Right cardiac atrium (tissue), 5 donors: Measurements from ENCODE around the gene EPHB1. TPM values are rescaled to one million over a fixed set of nuclear protein-coding genes. Genes with fewer than 3 reads are reported as not detected.
A peak's percentile ranks its signal among the peaks of the same experiment; 100 is the strongest.
"Not testable (repeated sequence)": the region's sequence is repeated elsewhere in the genome, so short reads cannot be mapped to it uniquely, and the experiment has no call there.

Experiments used
- ATAC-seq, 2 donors: fragments of 200-7000 bp; cut with Tn5 transposase; one replicate each; pipeline versions ENCODE4 v1.8.0 to v1.9.1; 2020; ENCODE audit warnings: moderate library complexity in 2 of 2, mild to moderate bottlenecking in 1 of 2
- DNase-seq, 3 donors: peaks; one replicate each; pipeline ENCODE4 v3.0.0-alpha.2; 2020
- H3K27ac ChIP-seq: one replicate; pipeline ENCODE4 v1.5.1; 2013; ENCODE audit warnings: mild to moderate bottlenecking, low read length, control low read depth, moderate library complexity
- H3K27me3 ChIP-seq: one replicate; pipeline ENCODE4 v1.6.1; 2013; ENCODE audit not compliant: control insufficient read depth, insufficient read depth
- H3K4me1 ChIP-seq: one replicate; pipeline ENCODE4 v1.6.1; 2013; ENCODE audit warnings: low read length; ENCODE audit not compliant: control insufficient read depth, insufficient read depth
- H3K4me3 ChIP-seq: one replicate; pipeline ENCODE4 v1.5.1; 2013; ENCODE audit warnings: low read length, control low read depth
- H3K9me3 ChIP-seq: one replicate; pipeline ENCODE4 v1.6.1; 2013; ENCODE audit warnings: low read length; ENCODE audit not compliant: control insufficient read depth
- WGBS: extraction: QIAGEN DNeasy Blood & Tissue Kit; methylation state at CpG from one replicate; pipeline ENCODE4 v1.1.7; 2013; 5-methylcytosine and 5-hydroxymethylcytosine counted together
- intact Hi-C, 4 donors: fragments of 100-400 bp; cut with DNase I; formaldehyde crosslinking; loops; one replicate each; pipeline versions ENCODE4 v1.11.0 to v1.14.0; 2022 to 2023
- polyA plus RNA-seq: library from polyadenylated mRNA; stranded (reverse); fragments of 200-250 nt; gene quantifications from one replicate; pipeline ENCODE4 v1.2.3, GENCODE V29; 2013
- total RNA-seq, 4 donors: library from RNA; stranded (reverse); fragmentation: NEBNext Ultra II Directional; extraction: Animal tissue kit (Norgen Biotek cat#: 25700); gene quantifications; one replicate each; pipeline ENCODE4 v1.2.1, GENCODE V29; 2021
- donor health status: healthy with polysubstance abuse.
- donor health status: DM: no; HTN: yes; CAD: no.
- donor health status: DM: no; HTN: no; CAD: no.
- donor health status: DM: no; HTN: yes; CAD: no; lungs with severe emphysema.
- donor health status: DM: yes; HTN: yes; CAD: no.

The EPHB1 gene
- total and polyA plus RNA-seq, 5 donors = 0.23 to 1.6 (median 1.1) TPM

GRCh38 chr3:134985864-134986715, 191.0 kb downstream of the EPHB1 start:
- Histone ChIP-seq H3K27ac (no peak overlapping the region), H3K27me3 (no peaks in the 10 kb centered on the region), H3K9me3 (no peaks in the 10 kb centered on the region), H3K4me3 (no peak overlapping the region), H3K4me1 (no peaks in the 10 kb centered on the region)
- WGBS = 70% methylated on average over 6 of the region's 6 CpGs
- no peak for DNase-seq
- ATAC-seq = peak in 1 of 2 donors; percentile 47
- intact Hi-C loops = no loop called here

GRCh38 chr3:134988666-134989065, 193.6 kb downstream of the EPHB1 start:
- WGBS = 76% methylated on average over 2 of the region's 2 CpGs
- intact Hi-C loops = no loop called here
- no peak for ATAC-seq

GRCh38 chr3:134991003-134991402, 195.9 kb downstream of the EPHB1 start:
- no peaks in the 10 kb centered on the region for H3K4me1 ChIP-seq
- ATAC-seq = no peak
- intact Hi-C loops = no loop called here

More at GRCh38 chr3:134988666-134989065, 193.6 kb downstream of the EPHB1 start:
- Histone ChIP-seq H3K4me1 (no peaks in the 10 kb centered on the region), H3K27me3 (no peaks in the 10 kb centered on the region), H3K27ac (no peak overlapping the region), H3K4me3 (no peak overlapping the region), H3K9me3 (no peaks in the 10 kb centered on the region)
- no peak for DNase-seq

GRCh38 chr3:134991472-134992010, 196.5 kb downstream of the EPHB1 start:
- Histone ChIP-seq H3K9me3 (no peaks in the 10 kb centered on the region), H3K27ac (no peak overlapping the region), H3K4me3 (no peak overlapping the region), H3K27me3 (peaks cover 2% of the 10 kb centered on the region), H3K4me1 (no peaks in the 10 kb centered on the region)
- no peak for DNase-seq
- no peak for ATAC-seq
- intact Hi-C loops = no loop called here
- 71% methylated on average over 2 of the region's 2 CpGs for WGBS

More at GRCh38 chr3:134991003-134991402, 195.9 kb downstream of the EPHB1 start:
- Histone ChIP-seq H3K9me3 (no peaks in the 10 kb centered on the region), H3K27ac (no peak overlapping the region), H3K27me3 (no peaks in the 10 kb centered on the region), H3K4me3 (no peak overlapping the region)
- WGBS = 61% methylated on average over 4 of the region's 4 CpGs
- no peak for DNase-seq

GRCh38 chr3:134992180-134992579, 197.1 kb downstream of the EPHB1 start:
- H3K4me1 ChIP-seq = no peaks in the 10 kb centered on the region
- no peak overlapping the region for H3K27ac ChIP-seq
- DNase-seq (no peak), ATAC-seq (peak in 1 of 2 donors; percentile 22)
- peaks cover 2% of the 10 kb centered on the region for H3K27me3 ChIP-seq
- 86% methylated on average over 7 of the region's 7 CpGs for WGBS
- H3K9me3 ChIP-seq = no peaks in the 10 kb centered on the region
- intact Hi-C loops = no loop called here
- no peak overlapping the region for H3K4me3 ChIP-seq

- Histone ChIP-seq H3K4me1 (no peaks in the 10 kb centered on the region), H3K4me3 (no peak overlapping the region), H3K27ac (no peak overlapping the region), H3K27me3 (peaks cover 2% of the 10 kb centered on the region), H3K9me3 (no peaks in the 10 kb centered on the region)
- intact Hi-C loops = no loop called here
- ATAC-seq = no peak
- 76% methylated on average over 1 of the region's 1 CpG for WGBS
- no peak for DNase-seq
These were observed 197.5 kb downstream of the EPHB1 start for GRCh38 chr3:134992586-134992985.

GRCh38 chr3:134993011-134993410, 198.0 kb downstream of the EPHB1 start:
- DNase-seq (no peak), ATAC-seq (no peak)
- WGBS = 41% methylated on average over 1 of the region's 1 CpG
- no peaks in the 10 kb centered on the region for H3K9me3 ChIP-seq
- intact Hi-C loops = no loop called here
- no peak overlapping the region for H3K4me3 ChIP-seq
- H3K27ac ChIP-seq = no peak overlapping the region
- peaks cover 2% of the 10 kb centered on the region for H3K27me3 ChIP-seq
- H3K4me1 ChIP-seq = no peaks in the 10 kb centered on the region

- intact Hi-C loops = no loop called here
- DNase-seq (no peak), ATAC-seq (no peak)
- H3K27me3 ChIP-seq = peaks cover 2% of the 10 kb centered on the region
- H3K27ac ChIP-seq = no peak overlapping the region
- no peak overlapping the region for H3K4me3 ChIP-seq
- no peaks in the 10 kb centered on the region for H3K4me1 ChIP-seq
- no peaks in the 10 kb centered on the region for H3K9me3 ChIP-seq
These were observed 203.1 kb downstream of the EPHB1 start for GRCh38 chr3:134998158-134998557.

- Histone ChIP-seq H3K4me1 (no peaks in the 10 kb centered on the region), H3K9me3 (no peaks in the 10 kb centered on the region), H3K27me3 (peaks cover 2% of the 10 kb centered on the region), H3K27ac (no peak overlapping the region), H3K4me3 (no peak overlapping the region)
- intact Hi-C loops = no loop called here
- 46% methylated on average over 3 of the region's 3 CpGs for WGBS
- no peak for ATAC-seq
- DNase-seq = no peak
These were observed 203.8 kb downstream of the EPHB1 start for GRCh38 chr3:134998855-134999254.

GRCh38 chr3:135000465-135000864, 205.4 kb downstream of the EPHB1 start:
- no peak overlapping the region for H3K4me3 ChIP-seq
- DNase-seq (no peak), ATAC-seq (no peak)
- intact Hi-C loops = no loop called here
- no peaks in the 10 kb centered on the region for H3K4me1 ChIP-seq
- H3K27ac ChIP-seq = no peak overlapping the region
- peaks cover 2% of the 10 kb centered on the region for H3K27me3 ChIP-seq
- no peaks in the 10 kb centered on the region for H3K9me3 ChIP-seq
- WGBS = 65% methylated on average over 4 of the region's 4 CpGs

GRCh38 chr3:135005616-135006015, 210.6 kb downstream of the EPHB1 start:
- intact Hi-C loops, H3K4me1 ChIP-seq, H3K27ac ChIP-seq, ATAC-seq, H3K9me3 ChIP-seq, DNase-seq, H3K4me3 ChIP-seq, H3K27me3 ChIP-seq: not testable (repeated sequence)
- WGBS = 97% methylated on average over 18 of the region's 19 CpGs
